ENCODE data around the gene PPP1R37. TPM values are rescaled to one million over a fixed set of nuclear protein-coding genes. Genes with fewer than 3 reads are reported as not detected.

The PPP1R37 gene
- total RNA-seq, 1 experiment from 2014 or later, result 20.4 TPM

Other genes starting within 250 kb of the PPP1R37 start
- gene NECTIN2, start 246.9 kb upstream of the PPP1R37 start, total RNA-seq (2021; ENCODE audit: unreplicated experiment), result 104 TPM
- gene TOMM40, start 201.9 kb upstream of the PPP1R37 start, total RNA-seq (2021; ENCODE audit: unreplicated experiment), result 147 TPM
- gene APOE, start 187.4 kb upstream of the PPP1R37 start, total RNA-seq (2021; ENCODE audit: unreplicated experiment), result 780 TPM
- 48.5 TPM for gene APOC1, start 178.6 kb upstream of the PPP1R37 start, total RNA-seq (2021; ENCODE audit: unreplicated experiment)
- not detected for gene APOC4, start 150.9 kb upstream of the PPP1R37 start, total RNA-seq (2021; ENCODE audit: unreplicated experiment)
- gene APOC2, start 147.1 kb upstream of the PPP1R37 start, total RNA-seq (2021; ENCODE audit: unreplicated experiment), result not detected
- gene CLPTM1, start 137.8 kb upstream of the PPP1R37 start, total RNA-seq (2021; ENCODE audit: unreplicated experiment), result 98.4 TPM
- gene RELB, start 91.7 kb upstream of the PPP1R37 start, total RNA-seq (2021; ENCODE audit: unreplicated experiment), result 28.1 TPM
- 72.4 TPM for gene CLASRP, start 54.1 kb upstream of the PPP1R37 start, total RNA-seq (2021; ENCODE audit: unreplicated experiment)
- gene ZNF296, start 16.7 kb upstream of the PPP1R37 start, total RNA-seq (2021; ENCODE audit: unreplicated experiment), result 6.7 TPM
- gene GEMIN7, start 13.9 kb upstream of the PPP1R37 start, total RNA-seq (2021; ENCODE audit: unreplicated experiment), result 29.5 TPM
- 0.05 TPM for gene NKPD1, start 67.8 kb downstream of the PPP1R37 start, total RNA-seq (2021; ENCODE audit: unreplicated experiment)
- 24.7 TPM for gene TRAPPC6A, start 85.1 kb downstream of the PPP1R37 start, total RNA-seq (2021; ENCODE audit: unreplicated experiment)
- 21.8 TPM for gene BLOC1S3, start 85.6 kb downstream of the PPP1R37 start, total RNA-seq (2021; ENCODE audit: unreplicated experiment)
- 0.08 TPM for gene EXOC3L2, start 152.2 kb downstream of the PPP1R37 start, total RNA-seq (2021; ENCODE audit: unreplicated experiment)
- gene MARK4, start 158.1 kb downstream of the PPP1R37 start, total RNA-seq (2021; ENCODE audit: unreplicated experiment), result 21.6 TPM
- not detected for gene CKM, start 229.7 kb downstream of the PPP1R37 start, total RNA-seq (2021; ENCODE audit: unreplicated experiment)
- gene KLC3, start 247.6 kb downstream of the PPP1R37 start, total RNA-seq (2021; ENCODE audit: unreplicated experiment), result 0.49 TPM